A673 (cell line): ENCODE data around the gene NPR2. TPM values are rescaled to one million over a fixed set of nuclear protein-coding genes. Genes with fewer than 3 reads are reported as not detected.

Experiments used
- BruUV-seq: library from RNA; stranded (reverse); fragments of 400-500 nt; replicated peaks from 2 replicates; lab custom pipeline; 2021; lab: Mats Ljungman, UMichigan
- CTCF ChIA-PET: fragments of 300-600 bp; sonication (Branson Sonifier 250); formaldehyde crosslinking; loops from one replicate; lab custom pipeline; 2022; ENCODE audit warnings: antibody characterized with exemption; lab: Charles Lee
- POLR2A ChIA-PET: fragments of 300-600 bp; sonication (Branson Sonifier 250); formaldehyde crosslinking; loops from one replicate; lab custom pipeline; 2022; ENCODE audit warnings: antibody characterized with exemption; ENCODE audit not compliant: low non-redundant PET; lab: Charles Lee
- DNase-seq: peaks from one replicate; pipeline ENCODE4 v3.0.0-alpha.2; 2015; ENCODE audit warnings: low spot score
- H3K27ac ChIP-seq: fragments of 200-600 bp; sonication (generic); 2 replicates; pipeline ENCODE4 v1.5.1; 2016; ENCODE audit warnings: mixed run types, low read depth, mild to moderate bottlenecking, mixed read lengths, antibody characterized with exemption, low read length; ENCODE audit not compliant: poor library complexity, severe bottlenecking
- H3K27me3 ChIP-seq: fragments of 200-600 bp; sonication (generic); replicated peaks from 2 replicates; pipeline ENCODE4 v1.6.1; 2017; ENCODE audit warnings: mixed run types, low read depth, mild to moderate bottlenecking, mixed read lengths, antibody characterized with exemption, low read length; ENCODE audit not compliant: insufficient read depth, poor library complexity
- H3K36me3 ChIP-seq: fragments of 200-600 bp; sonication (generic); 2 replicates; pipeline ENCODE4 v1.6.1; 2016; ENCODE audit warnings: mixed run types, mild to moderate bottlenecking, mixed read lengths, antibody characterized with exemption, low read length; ENCODE audit not compliant: insufficient read depth, poor library complexity, severe bottlenecking
- H3K4me1 ChIP-seq: fragments of 200-600 bp; sonication (generic); 2 replicates; pipeline ENCODE4 v1.6.1; 2017; ENCODE audit warnings: mixed run types, mild to moderate bottlenecking, mixed read lengths, antibody characterized with exemption, low read length; ENCODE audit not compliant: insufficient read depth, poor library complexity, severe bottlenecking
- H3K4me3 ChIP-seq: fragments of 200-600 bp; sonication (generic); 2 replicates; pipeline ENCODE4 v1.5.1; 2016; ENCODE audit warnings: low read depth, mixed run types, mild to moderate bottlenecking, mixed read lengths, low read length; ENCODE audit not compliant: poor library complexity, severe bottlenecking
- H3K9me3 ChIP-seq: fragments of 200-600 bp; sonication (generic); 2 replicates; pipeline ENCODE4 v1.6.1; 2016; ENCODE audit warnings: mixed run types, low read depth, mild to moderate bottlenecking, mixed read lengths, antibody characterized with exemption, low read length; ENCODE audit not compliant: poor library complexity, severe bottlenecking
- CTCF ChIP-seq: fragments of 300-800, 200-600 bp; sonication (generic); conservative IDR thresholded peaks from 2 replicates; pipeline ENCODE4 v1.5.1; 2017; ENCODE audit warnings: low read depth, mild to moderate bottlenecking, antibody characterized with exemption, low read length, moderate library complexity, mixed read lengths
- EZH2 ChIP-seq: fragments of 200-600 bp; sonication (generic); IDR thresholded peaks from 2 replicates; pipeline ENCODE4 v1.6.1; 2017; ENCODE audit warnings: borderline replicate concordance, low read depth, mild to moderate bottlenecking, mixed read lengths, antibody characterized with exemption, low read length; ENCODE audit not compliant: poor library complexity, severe bottlenecking
- intact Hi-C: fragments of 100-400 bp; cut with micrococcal nuclease; formaldehyde crosslinking; loops from one replicate; pipeline ENCODE4 v1.10.0; 2022; ENCODE audit not compliant: unreplicated experiment
- total RNA-seq: library from RNA; stranded (reverse); gene quantifications from 2 replicates; pipeline ENCODE4 v1.2.3, GENCODE V29; 2021

Gene NPR2
- total RNA-seq, 1 experiment from 2014 or later = 9.1 TPM

GRCh38 chr9:35778496-35778895, 12.9 kb upstream of the NPR2 start:
- Histone ChIP-seq H3K27ac (no peak overlapping the region), H3K36me3 (no peaks in the 10 kb centered on the region), H3K4me1 (no peaks in the 10 kb centered on the region), H3K9me3 (no peaks in the 10 kb centered on the region), H3K4me3 (no peak overlapping the region), H3K27me3 (no peaks in the 10 kb centered on the region)
- POLR2A ChIA-PET = no interaction called here
- intact Hi-C loops = loop anchor here (5.0 kb wide), 1 partner anchor 41 kb away; no protein-coding TSS in a partner anchor
- TF ChIP-seq CTCF = no peak
- TF ChIP-seq EZH2 = no peak
- CTCF ChIA-PET = interaction anchor here (1.2 kb wide), 1 partner anchor 12 kb away, joined by 3 read pairs; no protein-coding TSS in a partner anchor
- no peak for DNase-seq
- BruUV-seq = no TSS peak

GRCh38 chr9:35781066-35781465, 10.3 kb upstream of the NPR2 start:
- intact Hi-C loops = no loop called here
- no peak for TF ChIP-seq CTCF
- POLR2A ChIA-PET = no interaction called here
- Histone ChIP-seq H3K4me3 (no peak overlapping the region), H3K27me3 (no peaks in the 10 kb centered on the region), H3K36me3 (no peaks in the 10 kb centered on the region), H3K27ac (no peak overlapping the region), H3K4me1 (no peaks in the 10 kb centered on the region), H3K9me3 (no peaks in the 10 kb centered on the region)
- CTCF ChIA-PET = no interaction called here
- BruUV-seq = no TSS peak
- DNase-seq = no peak

- intact Hi-C loops = no loop called here
- Histone ChIP-seq H3K27me3 (no peaks in the 10 kb centered on the region), H3K4me1 (no peaks in the 10 kb centered on the region), H3K27ac (no peak overlapping the region), H3K36me3 (no peaks in the 10 kb centered on the region), H3K9me3 (no peaks in the 10 kb centered on the region), H3K4me3 (no peak overlapping the region)
- TF ChIP-seq EZH2 = no peak
- no peak for TF ChIP-seq CTCF
- no TSS peak for BruUV-seq
- ChIA-PET CTCF (no interaction called here), POLR2A (no interaction called here)
- DNase-seq = no peak
Measured at GRCh38 chr9:35783418-35783817, 8.0 kb upstream of the NPR2 start.
